HG03432 (cell line): Measurements from ENCODE around the gene GRIK1.

Experiments used
- ATAC-seq: cut with Tn5 transposase; IDR thresholded peaks from one replicate; pipeline ENCODE4 v1.9.1; 2021; ENCODE audit warnings: mild to moderate bottlenecking, moderate library complexity; ENCODE audit not compliant: unreplicated experiment

Gene GRIK1

DNA sequence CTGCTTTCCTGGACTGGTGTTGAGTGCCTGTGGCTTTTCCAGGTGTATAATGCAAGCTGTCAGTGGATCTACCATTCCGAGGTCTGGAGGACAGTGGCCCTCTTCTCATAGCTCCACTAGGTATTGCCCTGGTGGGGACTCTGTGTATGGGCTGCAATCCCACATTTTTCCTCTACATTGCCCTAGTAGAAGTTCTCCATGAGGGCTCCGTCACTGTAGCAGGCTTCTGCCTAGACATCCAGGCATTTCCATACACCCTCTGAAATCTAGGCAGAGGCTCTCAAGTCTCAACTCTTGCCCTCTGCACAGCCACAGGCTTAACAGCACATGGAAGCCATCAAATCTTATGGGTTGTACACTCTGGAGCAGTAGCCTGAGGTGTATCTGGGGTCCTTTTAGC, 107.6 kb downstream of the GRIK1 start:
- ATAC-seq = no peak

DNA sequence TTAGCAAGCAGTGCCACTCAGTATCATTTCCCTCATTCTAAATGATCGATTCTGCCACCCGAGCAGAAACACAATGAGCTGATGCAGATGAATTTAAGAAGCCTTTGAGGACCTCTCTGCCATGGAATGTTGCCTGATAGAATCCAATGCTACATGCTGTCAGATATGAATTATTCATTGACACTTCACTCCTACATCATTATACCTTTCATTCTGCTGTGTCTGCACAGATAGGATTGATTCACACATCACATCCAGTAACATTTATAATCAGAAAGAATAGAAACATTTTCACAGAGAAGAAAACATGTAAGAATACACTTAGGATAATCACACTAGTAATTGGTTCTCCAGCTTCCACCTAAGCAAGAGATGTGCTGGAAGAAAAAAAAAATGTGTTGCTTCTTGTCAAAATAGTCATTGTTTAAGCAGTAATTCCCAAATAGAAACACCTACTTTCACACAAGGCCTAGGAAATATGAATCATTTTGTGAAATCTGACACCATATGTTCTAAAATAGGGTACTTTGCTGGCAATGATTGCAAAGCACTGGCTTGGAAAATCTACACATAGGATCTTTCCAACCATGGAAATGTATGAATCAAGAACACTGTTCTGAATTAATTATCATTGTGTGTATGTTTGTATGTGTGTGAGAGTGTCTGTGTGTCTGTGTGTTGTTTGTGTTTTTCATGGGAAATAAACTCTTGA, 110.1 kb downstream of the GRIK1 start:
- no peak for ATAC-seq

DNA sequence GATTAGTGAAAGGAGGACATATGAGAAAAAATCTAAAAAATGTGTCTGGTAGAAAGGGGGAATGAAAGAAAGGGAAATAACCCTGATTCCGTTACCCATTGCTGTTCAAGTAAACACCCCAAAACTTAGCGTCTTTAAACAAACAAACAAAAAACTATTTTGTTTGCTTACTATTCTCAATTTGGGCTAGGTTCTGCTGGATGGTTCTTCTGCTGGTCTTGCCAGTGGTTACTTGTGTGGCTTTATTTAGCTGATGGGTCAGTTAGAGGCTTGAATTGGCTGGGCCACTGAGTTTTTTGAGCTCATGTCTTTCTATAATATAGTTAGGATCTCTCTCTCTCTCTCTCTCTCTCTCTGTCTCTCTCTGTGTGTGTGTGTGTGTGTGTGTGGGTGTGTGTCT, 112.1 kb downstream of the GRIK1 start:
- ATAC-seq = no peak

DNA sequence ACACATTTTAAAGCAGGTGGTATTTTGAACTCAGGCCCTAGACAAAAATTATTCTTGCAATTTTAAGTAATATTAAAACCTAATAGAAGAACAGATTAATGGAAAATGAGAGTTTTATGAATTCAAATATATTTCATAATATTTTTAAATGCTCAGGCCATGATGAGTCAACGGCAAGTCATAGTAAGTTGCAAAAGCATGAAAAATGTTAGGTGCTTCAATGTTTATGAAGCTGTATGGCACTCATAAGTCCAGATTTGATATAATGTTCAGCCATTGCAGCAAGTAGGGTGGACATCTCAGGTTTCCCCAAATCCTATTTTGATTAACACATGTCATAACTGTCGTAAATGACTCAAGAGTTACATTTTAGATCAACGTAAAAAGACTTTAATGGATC, 112.6 kb downstream of the GRIK1 start:
- ATAC-seq = no peak

DNA sequence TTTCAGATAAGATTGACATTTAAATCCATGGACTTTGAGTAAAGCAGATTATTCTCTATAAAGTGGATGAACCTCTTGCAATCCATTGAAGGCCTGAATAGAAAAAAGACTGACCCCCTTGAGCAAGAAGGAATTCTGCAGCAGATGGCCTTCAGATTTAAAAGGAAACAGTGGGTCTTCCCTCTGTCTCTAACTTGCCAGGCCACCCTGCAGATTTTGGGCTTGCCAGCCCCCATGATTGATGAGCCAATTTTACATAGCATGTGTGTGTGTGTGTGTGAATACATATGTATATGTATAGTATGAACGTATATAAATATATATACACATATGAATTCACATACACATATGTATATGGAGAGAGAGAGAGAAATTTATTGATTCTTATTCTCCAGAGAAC, 113.4 kb downstream of the GRIK1 start:
- ATAC-seq = no peak

DNA sequence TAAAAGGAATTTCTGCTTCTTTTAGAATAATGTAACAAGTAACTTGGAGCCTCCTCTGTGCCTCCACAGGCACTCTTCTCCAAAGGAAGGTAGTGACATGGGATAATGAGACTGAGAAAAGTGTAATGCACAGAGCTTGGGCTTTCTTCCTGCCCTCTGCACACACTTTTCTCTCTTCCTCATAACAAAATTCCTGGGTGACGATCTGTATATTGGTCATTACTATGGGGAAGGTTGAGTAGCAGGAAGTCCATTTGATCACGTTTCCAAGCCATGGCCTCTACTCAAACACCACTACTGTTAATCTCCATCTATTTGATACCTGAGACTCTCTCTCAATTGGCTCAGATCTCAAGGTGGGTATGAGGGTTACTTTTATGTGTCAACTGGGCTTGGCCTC, 113.9 kb downstream of the GRIK1 start:
- no peak for ATAC-seq

DNA sequence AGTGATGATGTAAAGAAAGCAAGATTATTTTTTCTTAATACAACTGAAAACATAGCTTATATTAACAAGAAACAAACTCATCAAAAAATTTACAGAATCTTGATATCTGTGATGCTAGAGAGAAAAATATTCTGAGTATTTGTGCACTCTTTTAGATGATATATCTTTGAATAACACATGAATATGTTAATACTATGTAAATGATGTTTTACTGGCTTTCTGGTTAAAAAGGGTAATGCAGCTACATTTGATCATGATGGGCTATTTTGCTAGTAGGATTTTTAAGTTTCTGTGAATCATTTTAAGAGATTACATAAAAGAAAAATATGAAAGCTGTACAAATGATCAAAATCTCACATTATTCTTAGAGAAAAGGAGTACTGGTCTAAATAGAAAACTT, 114.5 kb downstream of the GRIK1 start:
- no peak for ATAC-seq

DNA sequence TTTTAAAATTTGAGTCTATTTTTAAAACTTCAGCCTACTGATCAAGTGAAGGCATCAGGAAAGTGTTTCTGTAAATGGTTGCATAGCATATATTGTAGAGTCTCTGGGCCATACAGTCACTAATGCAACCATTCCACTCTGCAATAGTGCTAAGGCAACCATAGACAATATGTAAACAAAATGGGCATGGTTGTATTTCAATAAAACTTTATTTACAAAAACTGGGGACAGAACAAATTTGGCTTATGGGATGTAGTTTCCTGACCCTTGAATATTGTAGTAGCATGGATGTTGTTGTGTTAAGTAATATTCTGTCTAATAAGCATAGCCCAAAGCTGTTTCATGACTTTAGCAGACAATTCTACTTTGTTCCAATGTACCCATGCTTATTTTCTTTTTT, 117.7 kb downstream of the GRIK1 start:
- ATAC-seq = no peak

DNA sequence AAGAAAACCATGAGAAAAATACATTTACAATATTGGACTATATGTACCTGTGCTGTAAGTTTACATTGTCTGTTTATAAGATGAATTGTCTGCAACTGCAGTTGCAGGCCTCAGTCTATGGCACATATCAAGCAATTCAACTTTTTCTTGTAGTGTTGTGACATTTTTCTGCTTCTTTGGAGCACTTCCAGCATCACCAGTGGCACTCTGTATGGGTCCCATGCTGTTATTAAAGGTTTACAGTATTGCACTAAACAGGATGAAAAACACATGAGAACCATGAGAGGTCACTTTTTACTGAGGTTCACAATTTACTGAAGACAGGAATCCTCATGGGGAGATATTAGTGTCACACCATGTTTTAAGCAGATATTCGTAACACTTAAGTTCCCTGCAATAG, 118.6 kb downstream of the GRIK1 start:
- no peak for ATAC-seq

DNA sequence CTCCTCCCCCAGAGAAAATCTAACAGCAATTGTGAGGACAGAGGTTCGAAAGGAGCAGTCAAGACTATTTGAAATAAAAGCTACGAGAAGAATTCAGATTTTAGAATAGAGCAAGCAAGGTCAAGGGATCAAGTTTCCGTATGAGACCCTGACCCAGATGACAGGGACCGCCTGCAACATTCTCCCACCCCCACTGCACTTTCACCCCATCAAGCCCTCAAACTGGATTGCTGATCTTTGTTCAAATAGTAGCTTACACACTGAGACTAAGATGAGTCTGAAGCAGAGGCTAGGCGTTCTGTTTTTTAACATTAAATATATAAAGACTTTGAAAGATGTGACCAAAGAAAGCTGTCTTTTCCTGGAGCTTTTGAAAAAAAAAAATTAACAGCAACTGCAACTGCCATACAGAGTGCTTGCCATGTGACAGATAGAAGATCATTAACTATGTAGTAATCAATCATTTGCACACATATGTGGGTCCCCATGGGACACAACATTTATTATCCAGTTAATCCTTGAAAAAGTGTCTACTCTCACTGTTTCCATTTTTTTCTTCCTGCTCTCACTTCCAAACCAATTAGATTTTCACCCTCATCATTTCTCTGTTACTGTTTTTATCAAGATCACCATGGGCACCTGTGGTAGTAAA, 120.0 kb downstream of the GRIK1 start:
- ATAC-seq = no peak

DNA sequence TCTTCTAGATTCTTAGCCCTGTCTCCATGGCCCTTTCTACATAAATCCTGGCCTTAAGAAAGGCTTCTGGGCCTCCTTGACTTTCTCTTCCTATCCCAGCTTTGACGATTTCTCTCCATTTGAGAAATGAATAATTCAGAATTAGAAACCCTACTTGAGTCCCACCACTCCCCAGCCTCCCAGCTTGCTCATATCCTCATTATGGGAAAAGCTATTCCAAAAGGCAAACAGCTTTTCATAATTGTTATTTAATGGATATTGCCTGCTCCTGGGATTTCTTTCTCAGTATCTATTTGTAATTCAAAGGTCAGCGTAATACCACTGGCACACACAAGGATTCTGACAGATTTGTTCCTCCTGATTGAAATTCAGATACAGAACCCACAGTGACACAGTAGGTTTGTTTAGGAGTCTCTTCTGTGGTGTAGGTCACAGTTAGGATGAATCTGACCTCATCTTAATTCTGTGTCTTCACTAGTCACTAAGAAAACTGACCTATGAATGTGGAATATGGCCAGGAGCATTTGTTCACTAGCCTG, 121.3 kb downstream of the GRIK1 start:
- ATAC-seq = no peak

DNA sequence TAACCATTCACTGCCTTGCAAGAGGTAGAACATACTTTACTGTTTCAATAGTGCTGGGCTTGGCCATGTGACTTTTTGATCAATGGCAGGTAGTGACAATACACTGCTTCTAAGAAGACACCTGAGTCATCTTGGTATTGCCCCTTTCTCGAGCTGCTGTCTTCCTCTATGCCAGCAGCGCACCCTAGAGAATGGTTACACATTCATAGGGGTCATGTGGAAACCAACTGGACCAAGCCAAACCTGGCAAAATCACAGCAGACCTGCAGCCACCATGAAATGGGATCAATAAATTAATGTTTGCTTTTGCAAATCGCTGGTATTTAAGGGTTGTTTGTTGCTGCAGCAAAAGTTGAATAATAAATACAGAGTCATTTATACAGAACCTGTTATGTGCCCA, 122.3 kb downstream of the GRIK1 start:
- no peak for ATAC-seq

DNA sequence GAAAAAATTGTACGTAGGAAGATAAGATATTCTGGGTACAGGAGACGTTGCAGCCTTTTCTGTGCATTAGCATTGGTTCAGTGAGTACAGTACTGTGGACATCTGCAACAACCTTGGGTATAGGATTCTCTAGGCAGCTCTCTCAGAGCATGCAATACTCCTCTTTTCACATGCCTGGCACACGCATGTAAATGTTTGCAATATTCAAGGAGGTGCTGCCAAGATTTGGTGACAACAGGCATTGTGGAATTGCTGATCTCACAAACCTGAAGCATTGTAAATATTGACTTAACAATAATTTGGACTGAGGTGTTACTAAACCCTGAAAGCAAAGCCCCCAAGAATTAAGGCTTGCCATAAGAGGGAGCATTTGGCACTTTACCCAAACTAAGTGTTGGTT, 126.8 kb downstream of the GRIK1 start:
- ATAC-seq = no peak

DNA sequence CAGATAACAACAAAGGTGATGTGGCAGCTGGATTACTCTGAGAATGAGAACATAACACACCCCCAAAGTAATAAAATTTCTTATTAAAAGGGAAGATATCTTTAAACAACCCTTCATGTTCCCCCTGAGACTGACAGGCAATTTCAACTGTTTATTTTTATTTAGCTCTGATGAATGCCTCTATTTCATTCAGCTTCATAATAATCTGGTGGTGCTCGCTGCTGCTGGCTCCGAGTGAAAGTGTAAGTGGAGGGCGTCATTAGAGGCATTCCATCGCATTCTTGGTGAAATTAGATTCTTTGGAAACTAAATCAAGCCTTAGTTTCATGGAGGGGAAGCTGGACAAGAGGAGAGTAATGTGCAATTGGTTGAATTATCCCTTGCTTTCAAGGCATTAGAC, 128.9 kb downstream of the GRIK1 start:
- ATAC-seq = no peak

DNA sequence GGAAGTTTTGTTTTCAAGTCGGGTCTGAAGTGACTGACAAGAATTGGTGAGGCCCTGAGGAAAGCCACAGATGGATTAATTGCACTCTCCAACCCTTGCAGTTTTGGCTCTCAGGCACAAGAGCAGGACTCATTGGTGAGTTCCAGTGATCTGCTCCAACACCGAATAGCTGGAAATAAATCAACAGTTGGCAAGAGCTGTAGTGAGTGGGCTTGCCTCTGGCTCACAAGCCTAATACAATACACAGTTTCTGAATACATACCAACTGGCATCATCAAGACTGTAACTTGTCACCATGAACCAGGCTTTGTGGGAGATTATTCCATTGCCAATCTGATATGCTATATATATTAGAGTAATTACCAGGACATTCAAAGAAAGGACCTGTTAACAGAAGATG, 131.6 kb downstream of the GRIK1 start:
- ATAC-seq = no peak

DNA sequence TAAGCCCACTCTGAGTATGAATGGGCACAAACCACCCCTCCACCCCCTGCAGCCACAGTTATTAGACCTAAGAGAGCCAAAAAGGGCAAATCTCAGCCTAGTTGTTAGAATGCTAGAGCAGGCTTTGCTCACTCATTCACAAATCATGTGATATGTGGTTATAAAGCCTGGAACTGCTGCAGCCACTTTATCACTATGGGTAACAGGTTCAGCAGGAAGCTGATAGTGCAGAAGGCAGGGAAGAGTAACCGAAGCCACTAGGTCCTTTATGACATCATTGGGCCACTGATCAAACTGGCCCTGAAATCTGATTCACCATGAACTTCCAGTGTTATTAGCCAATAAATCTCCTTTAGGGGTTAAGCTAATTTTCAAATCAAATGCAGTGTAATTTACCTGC, 134.7 kb downstream of the GRIK1 start:
- ATAC-seq = no peak

DNA sequence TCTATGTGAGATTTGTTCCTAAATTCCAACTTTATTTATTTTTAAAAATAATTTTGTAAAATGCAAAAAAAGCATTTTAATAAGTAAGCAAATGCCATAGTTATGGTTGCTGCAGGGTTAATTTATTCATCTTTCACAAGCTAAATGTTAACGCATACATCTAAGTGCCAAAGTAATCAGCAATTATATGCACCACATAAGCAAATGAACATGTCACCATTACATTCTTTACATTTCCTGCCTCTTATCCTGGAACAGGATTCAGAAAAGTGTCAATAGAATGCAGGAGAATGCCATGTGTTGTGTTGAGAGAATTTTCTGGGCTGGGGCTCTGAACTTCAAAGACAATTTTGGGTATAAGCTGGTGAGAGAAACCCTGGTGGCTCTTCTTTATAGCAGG, 136.6 kb downstream of the GRIK1 start:
- no peak for ATAC-seq

DNA sequence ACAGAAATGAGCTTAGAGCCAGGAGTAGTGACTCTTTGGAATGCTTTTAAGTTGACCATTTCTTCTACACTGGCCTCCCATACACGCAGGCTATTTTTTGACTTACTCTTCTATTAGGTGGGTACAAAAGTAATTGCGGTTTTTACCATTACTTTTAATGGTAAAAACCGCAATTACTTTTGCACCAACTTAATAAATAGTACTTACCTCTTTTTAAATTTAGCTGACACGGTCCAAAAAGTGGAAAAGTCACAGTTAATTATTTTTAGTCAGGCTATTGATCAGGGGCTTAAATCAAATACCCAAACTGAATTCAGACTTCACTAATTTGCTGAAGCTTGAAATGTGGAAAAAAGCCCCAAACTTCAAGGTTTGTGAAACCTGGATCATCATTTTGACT, 138.7 kb downstream of the GRIK1 start:
- no peak for ATAC-seq

DNA sequence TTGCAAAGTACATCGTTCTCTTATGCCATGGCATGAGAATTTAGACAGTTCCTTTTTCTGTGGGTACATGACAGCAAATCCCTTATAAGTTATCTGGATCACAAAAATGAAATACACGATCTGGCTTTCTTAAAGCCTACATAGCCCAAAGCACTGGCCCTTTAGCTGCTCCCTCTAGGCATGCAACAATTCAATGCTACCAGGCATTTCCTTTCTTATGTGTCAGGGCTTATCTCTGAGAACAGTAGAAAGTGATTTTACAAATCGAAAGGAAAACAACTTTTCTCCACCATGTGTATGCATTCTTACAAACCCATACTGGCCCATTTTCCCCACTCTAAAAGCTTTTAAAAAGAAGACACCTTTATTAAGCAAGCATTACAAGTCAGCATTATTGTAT, 139.7 kb downstream of the GRIK1 start:
- ATAC-seq = no peak

DNA sequence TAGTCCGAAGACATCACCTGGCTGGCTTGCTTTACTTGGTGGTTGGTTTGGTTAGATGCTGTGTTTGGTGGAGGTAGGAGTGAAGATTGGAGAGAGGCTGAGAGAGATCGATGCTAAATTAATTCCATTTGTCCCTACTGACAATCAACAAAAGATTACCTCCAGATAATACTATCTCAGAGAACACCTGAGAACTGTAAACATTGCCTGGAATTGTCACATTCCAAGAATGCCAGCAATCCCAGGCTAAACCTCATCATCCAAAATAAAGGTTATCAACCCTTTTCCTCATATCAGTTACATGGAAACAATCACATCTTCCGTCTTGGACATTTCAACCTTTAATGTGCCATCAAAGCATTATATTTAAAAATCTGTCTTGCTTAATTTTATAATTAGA, 141.0 kb downstream of the GRIK1 start:
- no peak for ATAC-seq

DNA sequence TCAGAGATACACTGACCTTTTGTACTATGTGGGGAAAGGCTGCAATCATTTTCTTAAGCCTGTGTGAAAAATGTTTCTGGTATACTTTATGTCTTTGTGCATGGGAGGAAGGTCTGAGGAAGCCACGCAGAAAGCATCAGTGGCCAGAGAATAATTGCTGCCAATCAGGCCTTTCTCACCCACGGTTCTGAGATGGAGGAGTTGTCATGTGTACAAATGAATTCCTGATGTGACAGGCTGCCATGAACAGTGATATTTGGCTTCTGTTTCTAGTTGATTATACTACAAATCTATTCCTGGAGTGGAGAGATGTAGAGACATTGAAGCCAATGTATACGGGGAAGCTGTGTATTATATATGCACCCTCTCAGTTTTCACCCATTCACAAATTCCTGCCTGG, 142.6 kb downstream of the GRIK1 start:
- no peak for ATAC-seq

DNA sequence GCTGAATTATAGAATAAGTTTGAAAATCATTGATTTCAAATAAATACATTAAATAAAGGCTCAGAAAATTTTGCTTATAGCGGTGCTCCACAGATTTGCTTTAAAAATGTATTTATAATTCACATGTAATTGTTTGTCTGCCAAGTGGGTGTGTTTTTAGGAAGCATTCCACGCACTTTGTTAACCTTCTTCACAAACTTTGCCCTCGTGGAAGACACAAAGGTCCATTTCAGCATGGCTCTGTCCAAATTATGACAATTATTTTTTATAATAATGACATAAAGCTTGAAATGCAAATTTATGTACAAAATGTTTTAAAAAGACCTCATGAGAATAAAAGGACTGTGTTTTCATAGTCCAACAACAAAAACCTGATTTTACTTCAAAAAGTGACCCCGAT, 146.1 kb downstream of the GRIK1 start:
- no peak for ATAC-seq

DNA sequence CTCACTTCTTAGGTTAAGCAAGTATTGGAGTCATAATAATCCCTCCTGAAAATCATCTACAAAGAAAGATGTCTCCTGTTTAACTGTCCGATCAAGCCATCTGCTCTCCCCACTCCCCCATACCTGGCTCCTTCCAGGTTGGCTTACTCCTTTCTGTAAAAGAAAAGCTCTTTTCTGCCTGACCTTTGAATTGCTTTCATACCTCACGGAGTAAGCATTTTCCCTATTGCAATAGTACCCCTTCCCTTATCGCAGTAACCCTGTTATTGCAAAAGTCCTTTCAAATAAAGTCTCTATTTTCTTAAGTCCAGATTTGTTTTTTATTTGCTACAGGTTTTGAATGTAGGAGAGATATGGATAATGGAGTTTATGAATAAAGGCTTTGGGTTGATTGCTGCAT, 150.4 kb downstream of the GRIK1 start:
- no peak for ATAC-seq
